GM12891 (cell line): ENCODE data around the gene SLC9A5.
A peak's percentile ranks its signal among the peaks of the same experiment; 100 is the strongest.

Experiments used
- DNase-seq: peaks from one replicate; pipeline ENCODE4 v3.0.0; 2011; ENCODE audit warnings: low spot score; ENCODE audit not compliant: insufficient read length
- FAIRE-seq: peaks from 2 replicates; lab custom pipeline; 2011; peaks lifted over from hg19 to GRCh38; lab: Jason Lieb, UNC
- PAX5 ChIP-seq: IDR thresholded peaks from 2 replicates; pipeline ENCODE4 v1.6.1; 2011; ENCODE audit warnings: low read length, moderate library complexity, mild to moderate bottlenecking; ENCODE audit not compliant: insufficient read depth, severe bottlenecking
- POLR2A ChIP-seq: IDR thresholded peaks from 2 replicates; pipeline ENCODE4 v1.6.1; 2011; ENCODE audit warnings: low read depth, low read length, control low read depth
- POLR2AphosphoS5 ChIP-seq: IDR thresholded peaks from 2 replicates; pipeline ENCODE4 v1.6.1; 2011; ENCODE audit warnings: low read depth, low read length, control low read depth
- POU2F2 ChIP-seq: IDR thresholded peaks from 2 replicates; pipeline ENCODE4 v1.6.1; 2011; ENCODE audit warnings: low read depth, mild to moderate bottlenecking, control low read depth, low read length, moderate library complexity
- SPI1 ChIP-seq: IDR thresholded peaks from 2 replicates; pipeline ENCODE4 v1.6.1; 2011; ENCODE audit warnings: low read depth, low read length, control low read depth
- TAF1 ChIP-seq: IDR thresholded peaks from 2 replicates; pipeline ENCODE4 v1.6.1; 2011; ENCODE audit warnings: low read depth, low read length, control low read depth

Gene SLC9A5

DNA sequence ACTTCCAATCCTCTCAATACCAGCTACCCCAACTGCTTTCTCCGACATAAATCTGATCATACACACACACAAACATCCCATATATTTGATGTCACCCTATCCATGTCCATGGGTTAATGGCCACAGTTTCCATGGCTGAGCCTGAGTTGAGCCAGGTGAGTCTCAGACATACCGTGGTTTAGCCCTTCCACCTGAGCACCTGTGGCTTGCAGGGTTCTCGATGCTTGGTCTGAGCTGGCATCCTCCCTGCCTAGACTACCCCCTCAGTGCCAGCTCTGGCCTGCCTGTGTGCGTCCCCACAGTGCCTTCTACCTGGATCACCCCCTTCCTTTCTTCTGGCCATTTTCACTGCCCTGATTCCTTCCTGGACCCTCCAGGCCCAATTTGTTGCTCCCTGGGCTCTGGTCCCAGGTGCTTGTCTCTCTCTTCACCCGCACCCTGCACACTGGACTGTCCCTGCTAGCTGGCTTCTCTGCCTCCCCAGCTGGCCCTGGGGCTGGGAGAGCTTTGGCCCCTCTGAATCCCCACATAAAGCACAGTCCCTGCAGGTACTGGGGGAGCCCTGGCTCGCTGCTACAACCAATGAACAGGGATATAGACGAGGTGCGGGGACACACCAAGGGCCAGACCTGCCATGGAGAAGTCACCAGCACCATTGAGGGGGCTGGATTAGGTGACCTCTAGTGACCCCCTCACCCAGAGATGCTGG lies 42.5 kb upstream of the SLC9A5 start:
- TF ChIP-seq POLR2AphosphoS5 (no peak; the same call in 1 of the 2 replicates), POU2F2 (no peak), SPI1 (no peak), TAF1 (no peak), PAX5 (no peak), POLR2A (no peak)
- FAIRE-seq (no peak), DNase-seq (no peak)

DNA sequence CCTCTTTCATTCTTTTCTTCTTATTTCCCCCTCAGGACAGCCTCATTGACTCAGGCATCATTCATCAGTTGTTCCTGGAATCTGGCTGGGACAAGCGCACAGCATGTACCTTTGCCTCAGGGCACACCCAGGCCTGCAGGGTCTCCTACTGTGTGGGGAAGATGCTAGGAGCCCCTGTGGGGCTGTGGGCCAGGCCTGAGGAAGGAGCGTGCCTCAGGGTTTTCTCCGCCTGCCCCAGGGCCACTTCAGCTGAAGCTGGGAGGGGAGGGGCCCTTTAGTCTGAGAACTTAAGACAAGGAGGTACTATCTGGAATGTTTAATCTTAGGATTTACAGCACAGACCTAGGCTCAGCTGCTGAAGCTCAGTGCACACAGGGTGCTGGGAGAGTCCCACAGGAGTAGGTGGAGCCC lies 41.9 kb upstream of the SLC9A5 start:
- FAIRE-seq: no peak
- no peak for DNase-seq
- TF ChIP-seq POLR2AphosphoS5 (no peak), POU2F2 (no peak), PAX5 (no peak), TAF1 (no peak), POLR2A (no peak), SPI1 (no peak)

DNA sequence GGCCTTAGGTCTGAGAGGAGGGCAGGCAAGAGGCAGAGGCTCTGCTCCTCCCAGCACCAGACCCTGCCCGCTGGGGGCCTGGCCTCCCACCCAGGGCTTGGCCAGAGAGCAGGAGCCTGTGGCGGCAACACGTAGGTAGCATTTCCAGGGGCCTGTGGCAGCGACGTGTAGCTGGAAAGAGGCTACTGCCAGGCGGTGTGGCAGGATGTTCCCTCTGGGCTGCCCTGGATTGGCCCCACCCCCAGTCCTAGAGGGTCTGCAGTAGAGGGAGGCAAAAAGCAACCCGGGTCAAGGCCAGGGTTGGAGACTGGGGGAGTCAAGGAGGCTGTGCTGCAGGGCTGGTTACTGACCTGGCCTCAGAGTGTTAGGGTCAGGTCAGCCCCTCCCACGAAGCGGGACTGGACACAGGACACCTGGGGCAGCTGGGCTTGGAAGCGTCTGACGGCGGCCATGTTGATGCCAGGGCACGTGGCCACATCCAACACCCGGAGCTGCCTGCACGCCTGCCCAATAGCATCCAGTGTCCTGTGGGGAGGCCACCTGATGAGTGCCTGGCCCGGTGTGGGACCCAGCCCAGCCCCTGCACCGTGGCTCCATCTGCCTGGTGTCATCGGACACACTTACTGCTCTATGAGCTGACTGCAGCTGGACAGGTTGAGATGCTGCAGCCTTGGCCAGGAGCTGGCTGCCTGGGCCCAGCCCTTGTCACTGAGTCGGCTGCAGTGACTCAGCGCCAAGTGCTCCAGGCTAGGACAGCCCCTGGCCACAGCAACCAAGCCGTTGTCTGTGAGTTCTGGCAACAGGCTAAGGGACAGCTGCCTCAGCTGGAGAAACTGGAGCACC lies 41.3 kb upstream of the SLC9A5 start:
- FAIRE-seq: no peak
- TF ChIP-seq POLR2A (no peak), POLR2AphosphoS5 (peak; percentile 38; the same call in 1 of the 2 replicates)
- no peak for DNase-seq

DNA sequence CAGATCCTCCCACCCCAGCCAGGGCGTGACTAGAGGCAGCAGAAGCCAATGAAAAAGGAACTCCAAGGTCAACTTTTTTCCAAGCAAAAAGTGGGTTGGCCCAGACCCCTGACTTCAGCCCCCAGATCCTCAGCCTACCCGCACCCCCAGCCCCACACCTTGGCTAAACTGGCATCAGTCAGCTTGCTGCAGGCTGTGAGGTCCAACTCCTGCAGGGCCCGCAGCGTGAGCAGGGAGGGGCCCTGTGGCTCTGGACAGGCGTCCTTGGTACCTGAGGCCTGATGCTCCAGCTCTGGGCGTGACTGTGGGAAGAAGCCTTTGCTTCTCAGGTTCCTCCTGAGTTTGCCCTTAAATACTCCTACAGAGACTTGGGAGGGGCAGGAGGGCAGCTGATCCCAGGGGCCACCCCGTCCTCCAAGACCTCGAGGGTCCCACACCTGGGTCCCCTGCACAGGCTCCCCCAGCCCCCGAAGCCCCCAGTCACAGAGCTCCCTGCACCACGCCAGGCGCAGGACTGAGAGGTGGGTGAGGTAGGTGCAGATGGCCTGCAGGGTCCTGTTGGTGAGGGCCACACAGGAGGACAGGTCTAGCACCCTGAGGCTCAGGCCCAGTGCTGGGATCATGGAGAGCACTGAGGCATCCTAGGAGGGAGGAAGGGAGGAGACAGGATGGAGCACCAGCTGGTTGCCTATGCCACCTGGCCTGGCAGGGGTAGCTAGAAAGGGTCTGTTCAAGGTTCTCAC lies 40.5 kb upstream of the SLC9A5 start:
- FAIRE-seq (no peak), DNase-seq (no peak)
- TF ChIP-seq SPI1 (no peak), POLR2A (0 out of 2 replicates have a peak, but pooled peaks have one; percentile 11)

DNA sequence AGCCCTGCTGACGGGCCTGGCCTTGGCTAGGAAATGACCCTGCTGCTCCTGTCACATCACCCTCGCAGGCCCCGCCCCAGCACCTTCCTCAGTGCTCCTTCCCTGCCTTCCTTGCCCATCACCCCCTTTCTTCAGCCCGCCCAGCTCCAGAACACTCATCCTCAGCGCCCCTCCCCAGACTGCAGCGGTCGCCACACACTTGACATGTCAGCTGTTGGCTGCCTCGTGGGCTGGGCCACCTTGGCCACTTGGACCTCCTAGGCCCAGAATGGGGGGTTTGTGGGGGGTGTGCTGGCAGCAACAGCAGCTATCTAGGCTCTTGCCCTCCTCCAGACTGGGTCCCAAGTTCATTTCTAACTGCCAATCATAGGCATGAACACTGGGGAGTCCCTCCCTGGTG lies 39.2 kb upstream of the SLC9A5 start:
- TF ChIP-seq PAX5: no peak
- no peak for TF ChIP-seq SPI1
- TF ChIP-seq TAF1: no peak
- TF ChIP-seq POU2F2: no peak
- DNase-seq: no peak
- FAIRE-seq: no peak

DNA sequence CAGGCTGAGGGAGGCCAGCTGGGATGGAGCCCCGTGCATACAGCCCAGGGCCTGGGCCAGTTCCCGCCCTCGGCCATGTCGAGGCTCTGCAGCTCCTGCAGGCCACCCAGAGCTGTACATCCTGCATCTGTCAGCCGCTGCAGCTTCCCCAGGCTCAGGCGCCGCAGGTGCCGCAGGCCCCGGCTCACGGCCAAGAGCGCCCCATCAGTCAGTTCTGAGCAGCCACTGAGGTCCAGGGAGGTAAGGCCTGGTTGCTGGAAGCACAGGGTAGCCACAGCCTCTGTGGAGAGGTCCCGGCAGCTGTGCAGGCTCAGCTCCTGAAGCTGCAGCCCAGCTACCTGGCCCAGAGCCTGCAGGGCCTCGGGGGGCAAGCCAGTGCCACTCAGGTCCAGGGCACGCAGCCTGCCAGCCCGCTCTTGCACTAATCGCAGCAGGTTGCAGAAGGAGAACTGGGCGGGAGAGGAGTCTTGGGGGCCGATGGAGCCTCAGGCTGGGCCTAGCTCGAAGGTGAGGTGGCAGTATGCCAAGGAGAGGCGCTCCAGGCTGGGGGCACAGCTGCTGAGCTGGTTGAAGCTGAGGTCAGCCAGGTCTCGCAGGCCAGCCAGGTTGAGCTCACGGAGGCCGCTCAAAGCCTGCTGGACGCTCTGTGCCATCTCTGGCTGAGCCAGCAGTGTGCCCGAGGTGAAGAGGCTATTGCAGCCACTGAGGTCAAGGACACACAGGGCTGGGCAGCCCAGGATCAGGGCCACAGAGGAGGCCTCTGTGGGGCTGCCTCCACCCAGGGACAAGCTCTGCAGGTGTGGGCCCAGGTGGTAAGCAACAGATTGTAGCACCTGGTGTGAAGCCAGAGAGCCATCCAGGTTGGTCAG lies 38.5 kb upstream of the SLC9A5 start:
- TF ChIP-seq POU2F2 (no peak), TAF1 (no peak), POLR2AphosphoS5 (no peak), PAX5 (no peak), POLR2A (no peak), SPI1 (no peak)
- no peak for FAIRE-seq
- no peak for DNase-seq

DNA sequence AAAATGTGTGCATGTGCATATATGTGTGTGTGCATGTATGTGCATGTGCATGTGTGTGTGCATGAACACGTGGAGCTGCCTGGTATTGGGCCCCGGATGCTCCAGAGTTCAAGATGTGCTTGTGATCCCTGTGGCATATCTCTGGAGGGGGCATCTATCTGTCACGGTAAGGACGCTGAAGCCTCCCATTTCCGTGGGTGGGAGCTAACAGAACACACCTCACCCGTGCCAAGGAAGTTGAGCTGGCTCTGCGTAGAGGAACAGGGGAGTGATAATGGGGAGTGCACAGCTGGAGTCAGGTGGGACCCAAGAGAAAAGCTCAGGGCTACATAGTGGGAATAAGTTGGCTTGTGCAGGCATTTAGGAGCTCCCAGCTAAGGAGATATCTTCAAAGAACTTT lies 37.1 kb upstream of the SLC9A5 start:
- no peak for FAIRE-seq

DNA sequence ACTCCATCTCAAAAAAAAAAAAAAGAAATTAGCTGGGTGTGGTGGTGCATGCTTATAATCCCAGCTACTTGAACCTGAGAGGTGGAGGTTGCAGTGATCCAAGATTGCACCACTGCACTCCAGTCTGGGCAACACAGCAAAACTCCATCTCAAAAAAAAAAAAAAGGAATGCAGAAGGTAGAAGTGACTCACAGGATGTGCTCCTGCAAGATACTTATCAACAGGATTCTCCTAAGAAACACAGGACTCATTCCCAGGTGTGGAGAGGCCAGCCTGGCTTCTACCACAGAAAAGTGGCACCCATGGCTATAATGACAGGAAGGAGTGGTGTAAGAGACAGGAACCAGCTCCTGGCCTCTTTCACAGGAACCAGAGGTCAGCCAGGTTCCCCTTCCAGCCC lies 36.0 kb upstream of the SLC9A5 start:
- TF ChIP-seq PAX5 (no peak), POLR2A (no peak), POU2F2 (no peak)
- FAIRE-seq: no peak
- DNase-seq: no peak

More for the DNA sequence above, 37.1 kb upstream of the SLC9A5 start:
- no peak for DNase-seq
- no peak for TF ChIP-seq SPI1
- TF ChIP-seq TAF1: no peak
- no peak for TF ChIP-seq POLR2AphosphoS5
- TF ChIP-seq POU2F2: no peak
- TF ChIP-seq PAX5: no peak
- no peak for TF ChIP-seq POLR2A
